GM21367 (cell line): ENCODE data around the gene CXCL8.

Experiments
- ATAC-seq: cut with Tn5 transposase; IDR thresholded peaks from one replicate; pipeline ENCODE4 v1.9.1; 2021; ENCODE audit not compliant: unreplicated experiment

The CXCL8 gene

GRCh38 chr4:73718375-73719373 is 21.7 kb upstream of the CXCL8 start:
- ATAC-seq, result peak; percentile 89

- ATAC-seq, result no peak
Observed at GRCh38 chr4:73721435-73721834, 18.9 kb upstream of the CXCL8 start.

GRCh38 chr4:73721909-73722308 is 18.5 kb upstream of the CXCL8 start:
- no peak for ATAC-seq

- ATAC-seq, result no peak
Observed at GRCh38 chr4:73723023-73723422, 17.3 kb upstream of the CXCL8 start.

- ATAC-seq, result no peak
Observed at GRCh38 chr4:73723928-73724327, 16.4 kb upstream of the CXCL8 start.

GRCh38 chr4:73725510-73725909 is 14.9 kb upstream of the CXCL8 start:
- ATAC-seq, result no peak

- no peak for ATAC-seq
Observed at GRCh38 chr4:73725985-73726384, 14.4 kb upstream of the CXCL8 start.

- ATAC-seq, result peak; percentile 67
Observed at GRCh38 chr4:73727685-73728084, 12.7 kb upstream of the CXCL8 start.

GRCh38 chr4:73728091-73728741 is 12.2 kb upstream of the CXCL8 start:
- no peak for ATAC-seq

GRCh38 chr4:73729534-73730165 is 10.7 kb upstream of the CXCL8 start:
- ATAC-seq, result peak; percentile 63

GRCh38 chr4:73730292-73730691 is 10.1 kb upstream of the CXCL8 start:
- ATAC-seq, result no peak

GRCh38 chr4:73730867-73731266 is 9.5 kb upstream of the CXCL8 start:
- ATAC-seq, result no peak

- ATAC-seq, result no peak
Observed at GRCh38 chr4:73731968-73732610, 8.3 kb upstream of the CXCL8 start.

- no peak for ATAC-seq
Observed at GRCh38 chr4:73732759-73733431, 7.5 kb upstream of the CXCL8 start.

- no peak for ATAC-seq
Observed at GRCh38 chr4:73734530-73735001, 5.8 kb upstream of the CXCL8 start.

- ATAC-seq, result peak; percentile 84
Observed at GRCh38 chr4:73735231-73735630, 5.1 kb upstream of the CXCL8 start.

- ATAC-seq, result no peak
Observed at GRCh38 chr4:73741031-73741749, 821 bp downstream of the CXCL8 start.

GRCh38 chr4:73741750-73742489 is 1.6 kb downstream of the CXCL8 start:
- no peak for ATAC-seq

GRCh38 chr4:73742490-73743160 is 2.3 kb downstream of the CXCL8 start:
- no peak for ATAC-seq
